Neural progenitor cell (in vitro differentiated cells): ENCODE data around the gene EMC10.

ENCODE experiments used
- EZH2 ChIP-seq: fragments of 200-600 bp; sonication (generic); IDR thresholded peaks from 2 replicates; pipeline ENCODE4 v1.6.1; 2017; ENCODE audit warnings: antibody characterized with exemption, mild to moderate bottlenecking, moderate library complexity
- TF ChIP-seq, protein P1 (sequence below): fragments of 200-600 bp; sonication (generic); IDR thresholded peaks from 2 replicates; pipeline ENCODE4 v1.5.1; 2017; ENCODE audit warnings: antibody characterized with exemption, mild to moderate bottlenecking

DNA sequence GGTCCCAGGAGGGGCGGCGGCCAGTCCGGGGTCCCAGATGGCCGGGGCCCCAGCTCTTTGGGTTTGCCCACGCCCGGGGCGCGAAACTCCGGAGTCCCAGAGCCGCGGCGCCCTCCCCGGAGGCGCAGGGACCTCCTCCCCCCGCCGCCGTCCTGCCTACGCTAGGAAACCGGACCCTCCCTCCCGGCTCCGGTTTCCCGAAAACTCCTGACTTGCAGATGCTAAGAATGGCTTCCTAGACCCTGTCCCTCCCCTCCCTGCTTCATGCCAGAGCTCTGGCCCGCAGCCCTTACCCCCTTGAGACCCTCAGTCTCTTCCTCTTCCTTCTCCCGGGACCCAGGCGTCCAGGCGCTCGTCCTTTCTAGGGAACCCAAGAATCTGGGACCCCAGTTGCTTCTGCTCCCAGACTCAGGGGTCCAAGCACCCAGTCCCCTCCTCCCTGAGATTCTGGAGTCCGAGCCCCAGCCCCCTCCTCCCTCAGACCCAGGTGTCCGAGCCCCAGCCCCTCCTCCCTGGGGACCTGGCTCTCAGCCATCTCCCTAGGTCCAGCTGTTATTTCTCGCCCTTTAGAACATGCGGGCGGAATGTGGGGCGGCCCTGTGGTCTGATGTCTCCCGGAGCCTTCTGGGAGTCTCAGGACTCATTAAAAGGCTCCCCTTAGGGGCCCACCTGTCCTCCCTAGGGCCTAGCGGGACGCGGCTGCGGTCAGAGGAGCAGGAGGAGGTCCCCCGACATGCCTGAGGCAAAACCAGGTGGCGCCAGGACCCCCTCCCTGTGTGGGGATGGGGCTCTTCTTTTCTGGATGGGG is 43.9 kb upstream of the EMC10 start, which contains the start of gene MYBPC2:
- TF ChIP-seq, protein P1, sequence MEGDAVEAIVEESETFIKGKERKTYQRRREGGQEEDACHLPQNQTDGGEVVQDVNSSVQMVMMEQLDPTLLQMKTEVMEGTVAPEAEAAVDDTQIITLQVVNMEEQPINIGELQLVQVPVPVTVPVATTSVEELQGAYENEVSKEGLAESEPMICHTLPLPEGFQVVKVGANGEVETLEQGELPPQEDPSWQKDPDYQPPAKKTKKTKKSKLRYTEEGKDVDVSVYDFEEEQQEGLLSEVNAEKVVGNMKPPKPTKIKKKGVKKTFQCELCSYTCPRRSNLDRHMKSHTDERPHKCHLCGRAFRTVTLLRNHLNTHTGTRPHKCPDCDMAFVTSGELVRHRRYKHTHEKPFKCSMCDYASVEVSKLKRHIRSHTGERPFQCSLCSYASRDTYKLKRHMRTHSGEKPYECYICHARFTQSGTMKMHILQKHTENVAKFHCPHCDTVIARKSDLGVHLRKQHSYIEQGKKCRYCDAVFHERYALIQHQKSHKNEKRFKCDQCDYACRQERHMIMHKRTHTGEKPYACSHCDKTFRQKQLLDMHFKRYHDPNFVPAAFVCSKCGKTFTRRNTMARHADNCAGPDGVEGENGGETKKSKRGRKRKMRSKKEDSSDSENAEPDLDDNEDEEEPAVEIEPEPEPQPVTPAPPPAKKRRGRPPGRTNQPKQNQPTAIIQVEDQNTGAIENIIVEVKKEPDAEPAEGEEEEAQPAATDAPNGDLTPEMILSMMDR: no peak
- TF ChIP-seq EZH2: no peak
